Right atrium auricular region (tissue), 2 donors: ENCODE data around the gene PDE2A. TPM values are rescaled to one million over a fixed set of nuclear protein-coding genes. Genes with fewer than 3 reads are reported as not detected.
"Not testable (repeated sequence)": the region's sequence is repeated elsewhere in the genome, so short reads cannot be mapped to it uniquely, and the experiment has no call there.

Experiments used
- DNase-seq: peaks from one replicate; pipeline ENCODE4 v3.0.0-alpha.2; 2019; ENCODE audit warnings: low spot score
- H3K27ac ChIP-seq, 2 donors: fragments of 200-600 bp; sonication (generic); 1 replicate in 1 of 2; 2 replicates in 1 of 2; pipeline ENCODE4 v1.5.1; 2016 to 2019
- H3K27me3 ChIP-seq, 2 donors: fragments of 200-600 bp; sonication (generic); one replicate each; pipeline versions ENCODE4 v1.5.1 to v1.6.0; 2017 to 2019
- H3K36me3 ChIP-seq: fragments of 200-600 bp; sonication (generic); one replicate; pipeline ENCODE4 v1.5.1; 2016
- H3K4me1 ChIP-seq, 2 donors: fragments of 200-600 bp; sonication (generic); one replicate each; pipeline versions ENCODE4 v1.5.1 to v1.6.0; 2017 to 2019
- H3K4me3 ChIP-seq, 2 donors: fragments of 200-600 bp; sonication (generic); 1 replicate in 1 of 2; 2 replicates in 1 of 2; pipeline ENCODE4 v1.5.1; 2017 to 2019; ENCODE audit warnings: mild to moderate bottlenecking in 1 of 2, moderate library complexity in 1 of 2
- H3K9me3 ChIP-seq, 2 donors: fragments of 200-600 bp; sonication (generic); one replicate each; pipeline ENCODE4 v1.5.1; 2019
- CTCF ChIP-seq, 2 donors: fragments of 200-600 bp; sonication (generic); IDR thresholded peaks; one replicate each; pipeline ENCODE4 v1.5.1; 2019; ENCODE audit warnings: antibody characterized with exemption in 2 of 2
- total RNA-seq, 2 donors: library from RNA; depleted of rRNA; stranded (reverse); fragments of >200 nt; gene quantifications; one replicate each; pipeline ENCODE4 v1.1.0, GENCODE V29; 2016

PDE2A gene
- total RNA-seq, 2 donors from 2014 or later, result 23.1 to 34.2 TPM

- H3K4me3 ChIP-seq, result no peak overlapping the region
- H3K9me3 ChIP-seq, result no peaks in the 10 kb centered on the region
- no peak for DNase-seq
- H3K4me1 ChIP-seq, result no peaks in the 10 kb centered on the region
- no peaks in the 10 kb centered on the region for H3K36me3 ChIP-seq
- TF ChIP-seq CTCF (IDR thresholded peaks at IDR 0.05), result no peak
- no peak overlapping the region for H3K27ac ChIP-seq
- no peaks in the 10 kb centered on the region for H3K27me3 ChIP-seq
Observed at GRCh38 chr11:72568861-72569260, 105.4 kb downstream of the PDE2A start.

GRCh38 chr11:72562431-72562830 is 111.8 kb downstream of the PDE2A start:
- no peaks in the 10 kb centered on the region for H3K9me3 ChIP-seq
- H3K4me3 ChIP-seq, result no peak overlapping the region
- TF ChIP-seq CTCF (IDR thresholded peaks at IDR 0.05), result no peak
- no peak for DNase-seq
- no peaks in the 10 kb centered on the region for H3K4me1 ChIP-seq
- H3K27me3 ChIP-seq, result no peaks in the 10 kb centered on the region
- H3K36me3 ChIP-seq, result no peaks in the 10 kb centered on the region
- no peak overlapping the region for H3K27ac ChIP-seq

- no peak for TF ChIP-seq CTCF (IDR thresholded peaks at IDR 0.05)
- Histone ChIP-seq H3K27me3 (no peaks in the 10 kb centered on the region), H3K27ac (no peak overlapping the region), H3K9me3 (no peaks in the 10 kb centered on the region), H3K36me3 (no peaks in the 10 kb centered on the region), H3K4me1 (no peaks in the 10 kb centered on the region), H3K4me3 (no peak overlapping the region)
- no peak for DNase-seq
Observed at GRCh38 chr11:72561856-72562255, 112.4 kb downstream of the PDE2A start.

- H3K4me1 ChIP-seq, DNase-seq, H3K9me3 ChIP-seq, H3K27ac ChIP-seq, H3K4me3 ChIP-seq, H3K36me3 ChIP-seq, H3K27me3 ChIP-seq: not testable (repeated sequence)
Observed at GRCh38 chr11:72560864-72561263, 113.4 kb downstream of the PDE2A start.

- Histone ChIP-seq H3K27me3 (no peaks in the 10 kb centered on the region), H3K4me3 (no peak overlapping the region), H3K27ac (no peak overlapping the region), H3K4me1 (no peaks in the 10 kb centered on the region), H3K36me3 (no peaks in the 10 kb centered on the region), H3K9me3 (no peaks in the 10 kb centered on the region)
- TF ChIP-seq CTCF (IDR thresholded peaks at IDR 0.05), result no peak
- DNase-seq, result peak; percentile 42
Observed at GRCh38 chr11:72556433-72556832, 117.8 kb downstream of the PDE2A start.

GRCh38 chr11:72555014-72555522 is 119.2 kb downstream of the PDE2A start:
- not testable (repeated sequence) for H3K4me3 ChIP-seq, H3K36me3 ChIP-seq, H3K9me3 ChIP-seq, H3K27me3 ChIP-seq, H3K27ac ChIP-seq, DNase-seq, H3K4me1 ChIP-seq

- DNase-seq, result peak; percentile 50
- H3K4me3 ChIP-seq, result no peak overlapping the region
- no peak for TF ChIP-seq CTCF (IDR thresholded peaks at IDR 0.05)
Observed at GRCh38 chr11:72553706-72554105, 120.5 kb downstream of the PDE2A start.

More at GRCh38 chr11:72553706-72554105, 120.5 kb downstream of the PDE2A start:
- Histone ChIP-seq H3K4me1 (no peaks in the 10 kb centered on the region), H3K27me3 (no peaks in the 10 kb centered on the region), H3K36me3 (no peaks in the 10 kb centered on the region), H3K9me3 (no peaks in the 10 kb centered on the region), H3K27ac (no peak overlapping the region)
